Occipital lobe (tissue), 2 donors: ENCODE measurements around the gene PTTG1IP. TPM values are rescaled to one million over a fixed set of nuclear protein-coding genes. Genes with fewer than 3 reads are reported as not detected.
"Not testable (repeated sequence)": the region's sequence is repeated elsewhere in the genome, so short reads cannot be mapped to it uniquely, and the experiment has no call there.

ENCODE experiments used
- DNase-seq: peaks from one replicate; lab custom pipeline; 2025; lab: John Stamatoyannopoulos, UW
- total RNA-seq: library from RNA; depleted of rRNA; stranded (reverse); fragments of >200 nt; gene quantifications from one replicate; pipeline ENCODE4 v1.2.3, GENCODE V29; 2014

The PTTG1IP gene
- total RNA-seq, 1 donor from 2014 or later: 82.4 TPM

GRCh38 chr21:44846224-44846484, 27.3 kb downstream of the PTTG1IP start:
- DNase-seq: no peak

GRCh38 chr21:44845418-44846223, 27.9 kb downstream of the PTTG1IP start:
- DNase-seq: no peak

GRCh38 chr21:44844256-44844655, 29.2 kb downstream of the PTTG1IP start:
- DNase-seq: no peak

GRCh38 chr21:44842721-44843445, 30.6 kb downstream of the PTTG1IP start:
- no peak for DNase-seq

- no peak for DNase-seq
Measured at GRCh38 chr21:44842087-44842486, 31.4 kb downstream of the PTTG1IP start.

GRCh38 chr21:44840771-44841170, 32.7 kb downstream of the PTTG1IP start:
- no peak for DNase-seq

GRCh38 chr21:44838951-44839350, 34.5 kb downstream of the PTTG1IP start:
- no peak for DNase-seq

- DNase-seq: no peak
Measured at GRCh38 chr21:44838039-44838895, 35.2 kb downstream of the PTTG1IP start.

- DNase-seq: no peak
Measured at GRCh38 chr21:44837537-44837936, 36.0 kb downstream of the PTTG1IP start.

- no peak for DNase-seq
Measured at GRCh38 chr21:44836666-44837471, 36.6 kb downstream of the PTTG1IP start.

GRCh38 chr21:44836349-44836665, 37.2 kb downstream of the PTTG1IP start:
- DNase-seq: no peak

- no peak for DNase-seq
Measured at GRCh38 chr21:44835647-44835973, 37.9 kb downstream of the PTTG1IP start.

- no peak for DNase-seq
Measured at GRCh38 chr21:44834951-44835646, 38.4 kb downstream of the PTTG1IP start.

GRCh38 chr21:44834231-44834950, 39.1 kb downstream of the PTTG1IP start:
- DNase-seq: no peak

- no peak for DNase-seq
Measured at GRCh38 chr21:44833663-44834062, 39.8 kb downstream of the PTTG1IP start.

GRCh38 chr21:44832516-44833255, 40.8 kb downstream of the PTTG1IP start:
- DNase-seq: not testable (repeated sequence)

- no peak for DNase-seq
Measured at GRCh38 chr21:44831227-44831860, 42.1 kb downstream of the PTTG1IP start.

- no peak for DNase-seq
Measured at GRCh38 chr21:44829507-44830092, 43.9 kb downstream of the PTTG1IP start.
